NCI-H524 (cell line): ENCODE measurements around the gene CD274.
"Not testable (repeated sequence)": the region's sequence is repeated elsewhere in the genome, so short reads cannot be mapped to it uniquely, and the experiment has no call there.

Source experiments
- DNase-seq, 2 experiments: peaks; one replicate each; lab custom pipeline; 2025; lab: John Stamatoyannopoulos, UW

Gene CD274

GRCh38 chr9:5466766-5467165, 16.4 kb downstream of the CD274 start:
- no peak for DNase-seq

GRCh38 chr9:5468850-5469249, 18.5 kb downstream of the CD274 start:
- DNase-seq, result no peak

GRCh38 chr9:5470122-5470521, 19.8 kb downstream of the CD274 start:
- no peak for DNase-seq

GRCh38 chr9:5470816-5471215, 20.5 kb downstream of the CD274 start:
- no peak for DNase-seq

GRCh38 chr9:5475611-5476010, 25.3 kb downstream of the CD274 start:
- not testable (repeated sequence) for DNase-seq

- no peak for DNase-seq
Observed at GRCh38 chr9:5478206-5478605, 27.9 kb downstream of the CD274 start.

GRCh38 chr9:5479994-5480694, 29.8 kb downstream of the CD274 start:
- no peak for DNase-seq

- DNase-seq, result no peak
Observed at GRCh38 chr9:5480919-5481318, 30.6 kb downstream of the CD274 start.

- DNase-seq, result no peak
Observed at GRCh38 chr9:5481322-5482040, 31.1 kb downstream of the CD274 start.

- no peak for DNase-seq
Observed at GRCh38 chr9:5482194-5482593, 31.9 kb downstream of the CD274 start.

- no peak for DNase-seq
Observed at GRCh38 chr9:5483306-5483705, 33.0 kb downstream of the CD274 start.

- no peak for DNase-seq
Observed at GRCh38 chr9:5485378-5486085, 35.2 kb downstream of the CD274 start.

GRCh38 chr9:5486988-5487387, 36.6 kb downstream of the CD274 start:
- DNase-seq, result no peak

GRCh38 chr9:5488221-5489008, 38.1 kb downstream of the CD274 start:
- no peak for DNase-seq

- DNase-seq, result no peak
Observed at GRCh38 chr9:5489630-5490490, 39.5 kb downstream of the CD274 start.

- no peak for DNase-seq
Observed at GRCh38 chr9:5492965-5493678, 42.8 kb downstream of the CD274 start.

GRCh38 chr9:5493679-5494511, 43.6 kb downstream of the CD274 start:
- no peak for DNase-seq

GRCh38 chr9:5494765-5495164, 44.4 kb downstream of the CD274 start:
- not testable (repeated sequence) for DNase-seq

- DNase-seq, result no peak
Observed at GRCh38 chr9:5499157-5499556, 48.8 kb downstream of the CD274 start.
